ENCODE measurements around the gene ARFIP2.

Gene ARFIP2

GRCh38 chr11:6489306-6489705 is 8.2 kb upstream of the ARFIP2 start:
- TF ChIP-seq, protein P1, sequence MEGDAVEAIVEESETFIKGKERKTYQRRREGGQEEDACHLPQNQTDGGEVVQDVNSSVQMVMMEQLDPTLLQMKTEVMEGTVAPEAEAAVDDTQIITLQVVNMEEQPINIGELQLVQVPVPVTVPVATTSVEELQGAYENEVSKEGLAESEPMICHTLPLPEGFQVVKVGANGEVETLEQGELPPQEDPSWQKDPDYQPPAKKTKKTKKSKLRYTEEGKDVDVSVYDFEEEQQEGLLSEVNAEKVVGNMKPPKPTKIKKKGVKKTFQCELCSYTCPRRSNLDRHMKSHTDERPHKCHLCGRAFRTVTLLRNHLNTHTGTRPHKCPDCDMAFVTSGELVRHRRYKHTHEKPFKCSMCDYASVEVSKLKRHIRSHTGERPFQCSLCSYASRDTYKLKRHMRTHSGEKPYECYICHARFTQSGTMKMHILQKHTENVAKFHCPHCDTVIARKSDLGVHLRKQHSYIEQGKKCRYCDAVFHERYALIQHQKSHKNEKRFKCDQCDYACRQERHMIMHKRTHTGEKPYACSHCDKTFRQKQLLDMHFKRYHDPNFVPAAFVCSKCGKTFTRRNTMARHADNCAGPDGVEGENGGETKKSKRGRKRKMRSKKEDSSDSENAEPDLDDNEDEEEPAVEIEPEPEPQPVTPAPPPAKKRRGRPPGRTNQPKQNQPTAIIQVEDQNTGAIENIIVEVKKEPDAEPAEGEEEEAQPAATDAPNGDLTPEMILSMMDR (IDR thresholded peaks at IDR 0.05) = no peak
- H3K27ac ChIP-seq = no peak overlapping the region
- DNase-seq (ENCODE audit: low spot score) = no peak
- no peak overlapping the region for H3K4me3 ChIP-seq

- Histone ChIP-seq H3K4me3 (no peak overlapping the region), H3K27ac (no peak overlapping the region)
- DNase-seq (ENCODE audit: low spot score) = no peak
- TF ChIP-seq, protein P1 (IDR thresholded peaks at IDR 0.05) = no peak
These were observed 7.7 kb upstream of the ARFIP2 start for GRCh38 chr11:6488821-6489220.

DNA sequence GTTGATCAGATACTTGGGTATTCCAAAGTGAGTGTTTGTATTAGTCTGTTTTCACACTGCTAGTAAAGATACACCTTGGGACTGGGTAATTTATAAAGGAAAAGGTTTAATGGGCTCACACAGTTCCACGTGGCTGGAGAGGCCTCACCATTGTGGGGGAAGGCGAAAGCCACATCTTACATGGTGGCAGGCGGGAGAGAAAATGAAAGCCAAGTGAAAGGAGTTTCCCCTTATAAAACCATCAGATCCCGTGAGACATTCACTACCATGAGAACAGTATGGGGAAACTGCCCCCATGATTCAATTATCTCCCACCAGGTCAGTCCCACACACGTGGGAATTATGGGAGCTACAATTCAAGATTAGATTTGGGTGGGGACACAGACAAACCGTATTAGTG is 7.2 kb upstream of the ARFIP2 start:
- TF ChIP-seq, protein P1 (IDR thresholded peaks at IDR 0.05) = no peak
- H3K27ac ChIP-seq = no peak overlapping the region

GRCh38 chr11:6486938-6487337 is 5.8 kb upstream of the ARFIP2 start:
- DNase-seq (ENCODE audit: low spot score) = no peak
- TF ChIP-seq, protein P1 (IDR thresholded peaks at IDR 0.05) = no peak
- H3K4me3 ChIP-seq = no peak overlapping the region
- H3K27ac ChIP-seq = no peak overlapping the region

More for the DNA sequence above, 7.2 kb upstream of the ARFIP2 start:
- no peak for DNase-seq (ENCODE audit: low spot score)
- no peak overlapping the region for H3K4me3 ChIP-seq

- no peak overlapping the region for H3K4me3 ChIP-seq
- DNase-seq (ENCODE audit: low spot score) = no peak
- H3K27ac ChIP-seq = no peak overlapping the region
- TF ChIP-seq, protein P1 (IDR thresholded peaks at IDR 0.05) = no peak
These were observed 5.1 kb upstream of the ARFIP2 start for GRCh38 chr11:6486256-6486655.

GRCh38 chr11:6485661-6486060 is 4.5 kb upstream of the ARFIP2 start:
- TF ChIP-seq, protein P1 (IDR thresholded peaks at IDR 0.05) = no peak
- no peak overlapping the region for H3K27ac ChIP-seq
- H3K4me3 ChIP-seq = no peak overlapping the region
- DNase-seq (ENCODE audit: low spot score) = no peak

- DNase-seq (ENCODE audit: low spot score) = no peak
- H3K4me3 ChIP-seq = no peak overlapping the region
- H3K27ac ChIP-seq = no peak overlapping the region
- TF ChIP-seq, protein P1 (IDR thresholded peaks at IDR 0.05) = no peak
These were observed 1.9 kb upstream of the ARFIP2 start for GRCh38 chr11:6483015-6483414.

All from coronary artery (tissue), 2 donors.